H1 (cell line): ENCODE measurements around the gene SLC19A3.

ENCODE experiments used
- CEBPB ChIP-seq: IDR thresholded peaks from 2 replicates; pipeline ENCODE4 v1.6.1; 2012; ENCODE audit warnings: low read depth, low read length
- CHD1 ChIP-seq: IDR thresholded peaks from 2 replicates; pipeline ENCODE4 v1.6.1; 2012; ENCODE audit warnings: low read depth, low read length, improper control_type of control experiment
- EP300 ChIP-seq, 2 experiments: IDR thresholded peaks; 1 replicate in 1 of 2; 2 replicates in 1 of 2; pipeline ENCODE4 v1.6.1; 2011 to 2012; ENCODE audit warnings: low read depth in 2 of 2, low read length in 2 of 2, mild to moderate bottlenecking in 2 of 2, borderline replicate concordance in 1 of 2, inconsistent platforms in 1 of 2, moderate library complexity in 1 of 2
- HDAC6 ChIP-seq: IDR thresholded peaks from one replicate; pipeline ENCODE4 v1.7.1; 2012; ENCODE audit warnings: low read depth, mild to moderate bottlenecking, inconsistent platforms, low read length, moderate library complexity
- MAX ChIP-seq: IDR thresholded peaks from 2 replicates; pipeline ENCODE4 v1.6.1; 2012; ENCODE audit warnings: inconsistent platforms
- POLR2A ChIP-seq, 2 experiments: IDR thresholded peaks; 1 replicate in 1 of 2; 2 replicates in 1 of 2; pipeline ENCODE4 v1.6.1; 2011; ENCODE audit warnings: low read depth in 2 of 2, low read length in 2 of 2, mild to moderate bottlenecking in 2 of 2; ENCODE audit errors: control extremely low read depth in 1 of 2
- POLR2AphosphoS5 ChIP-seq: IDR thresholded peaks from 2 replicates; pipeline ENCODE4 v1.6.1; 2011; ENCODE audit warnings: low read depth, low read length
- RAD21 ChIP-seq, 2 experiments: IDR thresholded peaks in 1 of 2; conservative IDR thresholded peaks in 1 of 2; 2 replicates each; pipeline ENCODE4 v1.6.1; 2011; ENCODE audit warnings: low read depth in 2 of 2, low read length in 2 of 2, improper control_type of control experiment in 1 of 2, inconsistent platforms in 1 of 2, mild to moderate bottlenecking in 1 of 2, moderate library complexity in 1 of 2
- RBBP5 ChIP-seq: IDR thresholded peaks from 2 replicates; pipeline ENCODE4 v1.7.1; 2012; ENCODE audit warnings: low read depth, mild to moderate bottlenecking, inconsistent platforms, low read length, moderate library complexity, borderline replicate concordance
- RXRA ChIP-seq: IDR thresholded peaks from 2 replicates; pipeline ENCODE4 v1.6.1; 2011; ENCODE audit warnings: low read depth, mild to moderate bottlenecking, low read length, moderate library complexity; ENCODE audit not compliant: insufficient read depth
- SIN3A ChIP-seq, 2 experiments: IDR thresholded peaks in 1 of 2; conservative IDR thresholded peaks in 1 of 2; 2 replicates each; pipeline ENCODE4 v1.6.1; 2011 to 2012; ENCODE audit warnings: low read length in 2 of 2, improper control_type of control experiment in 1 of 2, low read depth in 1 of 2, mild to moderate bottlenecking in 1 of 2
- SUZ12 ChIP-seq: fragments of 200-600 bp; sonication (generic); IDR thresholded peaks from 2 replicates; pipeline ENCODE4 v1.6.1; 2012; ENCODE audit warnings: mild to moderate bottlenecking, inconsistent platforms, low read length, moderate library complexity, mixed read lengths
- TF ChIP-seq, protein P1 (sequence below), 3 experiments: IDR thresholded peaks; 1 replicate in 2 of 3; 2 replicates in 1 of 3; pipeline versions ENCODE4 v1.5.1 to v1.6.1; 2011; ENCODE audit warnings: low read length in 3 of 3, mild to moderate bottlenecking in 3 of 3, inconsistent platforms in 2 of 3, low read depth in 1 of 3, moderate library complexity in 1 of 3; ENCODE audit not compliant: insufficient read depth in 1 of 3; ENCODE audit errors: control extremely low read depth in 1 of 3

GRCh38 chr2:227766373-227766883, 48.6 kb upstream of the SLC19A3 start:
- TF ChIP-seq POLR2AphosphoS5 (no peak), POLR2A (IDR thresholded peaks at IDR 0.05; ENCODE audit: control extremely low read depth in 1 of 2, low read depth in 2 of 2, low read length in 2 of 2) (no peak), SUZ12 (no peak), MAX (no peak), EP300 (IDR thresholded peaks at IDR 0.05; ENCODE audit: borderline replicate concordance in 1 of 2, low read depth in 2 of 2, low read length in 2 of 2) (no peak), SIN3A (conservative IDR thresholded peaks at IDR 0.05 in 1 of 2, IDR thresholded peaks at IDR 0.05 in 1 of 2; ENCODE audit: low read depth in 1 of 2, low read length in 2 of 2) (no peak), RXRA (no peak), HDAC6 (no peak), CEBPB (no peak), RBBP5 (no peak), CHD1 (no peak), RAD21 (IDR thresholded peaks at IDR 0.05 in 1 of 2, conservative IDR thresholded peaks at IDR 0.05 in 1 of 2; ENCODE audit: low read depth in 2 of 2, low read length in 2 of 2) (peak; percentile 99 to 100)
- TF ChIP-seq, protein P1, sequence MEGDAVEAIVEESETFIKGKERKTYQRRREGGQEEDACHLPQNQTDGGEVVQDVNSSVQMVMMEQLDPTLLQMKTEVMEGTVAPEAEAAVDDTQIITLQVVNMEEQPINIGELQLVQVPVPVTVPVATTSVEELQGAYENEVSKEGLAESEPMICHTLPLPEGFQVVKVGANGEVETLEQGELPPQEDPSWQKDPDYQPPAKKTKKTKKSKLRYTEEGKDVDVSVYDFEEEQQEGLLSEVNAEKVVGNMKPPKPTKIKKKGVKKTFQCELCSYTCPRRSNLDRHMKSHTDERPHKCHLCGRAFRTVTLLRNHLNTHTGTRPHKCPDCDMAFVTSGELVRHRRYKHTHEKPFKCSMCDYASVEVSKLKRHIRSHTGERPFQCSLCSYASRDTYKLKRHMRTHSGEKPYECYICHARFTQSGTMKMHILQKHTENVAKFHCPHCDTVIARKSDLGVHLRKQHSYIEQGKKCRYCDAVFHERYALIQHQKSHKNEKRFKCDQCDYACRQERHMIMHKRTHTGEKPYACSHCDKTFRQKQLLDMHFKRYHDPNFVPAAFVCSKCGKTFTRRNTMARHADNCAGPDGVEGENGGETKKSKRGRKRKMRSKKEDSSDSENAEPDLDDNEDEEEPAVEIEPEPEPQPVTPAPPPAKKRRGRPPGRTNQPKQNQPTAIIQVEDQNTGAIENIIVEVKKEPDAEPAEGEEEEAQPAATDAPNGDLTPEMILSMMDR (IDR thresholded peaks at IDR 0.05; ENCODE audit: control extremely low read depth in 1 of 3, insufficient read depth in 1 of 3, low read depth in 1 of 3, low read length in 3 of 3), result peak; percentile 75 to 91 (median 84)
